GM23248 (cell line): Measurements from ENCODE around the gene MEX3D. TPM values are rescaled to one million over a fixed set of nuclear protein-coding genes. Genes with fewer than 3 reads are reported as not detected.
A peak's percentile ranks its signal among the peaks of the same experiment; 100 is the strongest.

Experiments
- DNase-seq: peaks from one replicate; pipeline ENCODE4 v3.0.0-alpha.2; 2015
- H2AFZ ChIP-seq: fragments of 200-600 bp; sonication (generic); 2 replicates; pipeline ENCODE4 v1.6.1; 2016; ENCODE audit warnings: antibody characterized with exemption
- H3F3A ChIP-seq: fragments of 200-600 bp; sonication (generic); 2 replicates; pipeline ENCODE4 v1.6.1; 2016; ENCODE audit warnings: mild to moderate bottlenecking, antibody characterized with exemption, mixed run types; ENCODE audit not compliant: insufficient read depth
- H3K27ac ChIP-seq: fragments of 200-600 bp; sonication (generic); 2 replicates; pipeline ENCODE4 v1.5.1; 2016; ENCODE audit warnings: mild to moderate bottlenecking
- H3K27me3 ChIP-seq: fragments of 200-600 bp; sonication (generic); replicated peaks from 2 replicates; pipeline ENCODE4 v1.6.1; 2016; ENCODE audit warnings: mild to moderate bottlenecking; ENCODE audit not compliant: insufficient read depth
- H3K36me3 ChIP-seq: fragments of 200-600 bp; sonication (generic); 2 replicates; pipeline ENCODE4 v1.6.1; 2016; ENCODE audit warnings: low read depth, mild to moderate bottlenecking
- H3K4me1 ChIP-seq: fragments of 200-600 bp; sonication (generic); 2 replicates; pipeline ENCODE4 v1.6.1; 2016; ENCODE audit warnings: mild to moderate bottlenecking; ENCODE audit not compliant: insufficient read depth
- H3K4me2 ChIP-seq: fragments of 200-600 bp; sonication (generic); one replicate; pipeline ENCODE4 v1.6.1; 2016; ENCODE audit warnings: mild to moderate bottlenecking; ENCODE audit not compliant: unreplicated experiment
- H3K4me3 ChIP-seq: fragments of 200-600 bp; sonication (generic); 2 replicates; pipeline ENCODE4 v1.5.1; 2016; ENCODE audit warnings: mild to moderate bottlenecking
- H3K79me2 ChIP-seq: fragments of 200-600 bp; sonication (generic); 2 replicates; pipeline ENCODE4 v1.6.1; 2016; ENCODE audit warnings: mild to moderate bottlenecking; ENCODE audit not compliant: insufficient read depth
- H3K9ac ChIP-seq: fragments of 200-600 bp; sonication (generic); 2 replicates; pipeline ENCODE4 v1.6.1; 2016; ENCODE audit warnings: mild to moderate bottlenecking
- H3K9me2 ChIP-seq: fragments of 200-600 bp; sonication (generic); 2 replicates; pipeline ENCODE4 v1.6.1; 2016; ENCODE audit warnings: mixed run types, mild to moderate bottlenecking, moderate library complexity; ENCODE audit not compliant: insufficient read depth
- H3K9me3 ChIP-seq: fragments of 200-600 bp; sonication (generic); one replicate; pipeline ENCODE4 v1.6.1; 2017; ENCODE audit warnings: low read depth
- H4K20me1 ChIP-seq: fragments of 200-600 bp; sonication (generic); 2 replicates; pipeline ENCODE4 v1.6.0; 2016; ENCODE audit not compliant: insufficient read depth
- EZH2 ChIP-seq: fragments of 200-600 bp; sonication (generic); IDR thresholded peaks from 2 replicates; pipeline ENCODE4 v1.6.1; 2018; ENCODE audit warnings: antibody characterized with exemption, mild to moderate bottlenecking; ENCODE audit not compliant: insufficient read depth, poor library complexity, severe bottlenecking
- EZH2phosphoT487 ChIP-seq: fragments of 200-600 bp; sonication (generic); IDR thresholded peaks from 2 replicates; pipeline ENCODE4 v1.6.1; 2018; ENCODE audit warnings: antibody characterized with exemption, moderate library complexity, mild to moderate bottlenecking, low read depth; ENCODE audit not compliant: insufficient read depth
- WGBS, 2 experiments: methylation state at CpG; one replicate each; pipeline ENCODE4 v1.1.6; 2015 to 2017; ENCODE audit warnings: low lambda C conversion rate in 2 of 2, low coverage in 1 of 2; ENCODE audit errors: missing lambda C conversion rate in 2 of 2; 5-methylcytosine and 5-hydroxymethylcytosine counted together
- in situ Hi-C: fragments of 300-500 bp; cut with MboI; formaldehyde crosslinking; loops from 2 replicates; pipeline ENCODE4 v1.15.0; 2020
- polyA plus RNA-seq: library from polyadenylated mRNA; unstranded; fragments of >200 nt; fragmentation: Nextera tagmentation; extraction: Ambion mirVana; gene quantifications from 2 replicates; pipeline ENCODE4 v1.2.1, GENCODE V29; 2016
- total RNA-seq: library from RNA; depleted of rRNA; stranded (reverse); fragments of >200 nt; shearing (Covaris generic); gene quantifications from 2 replicates; pipeline ENCODE4 v1.2.3, GENCODE V29; 2014

The MEX3D gene
- total and polyA plus RNA-seq, 2 experiments from 2014 or later: 2.6 to 50.3 TPM

- Histone ChIP-seq H4K20me1 (no peaks in the 10 kb centered on the region), H3K9ac (no peak overlapping the region), H2AFZ (no peak overlapping the region), H3K79me2 (peaks cover 67% of the 10 kb centered on the region), H3K36me3 (peaks cover 20% of the 10 kb centered on the region; the same call in 1 of the 2 replicates), H3K27ac (no peak overlapping the region), H3K9me3 (no peaks in the 10 kb centered on the region), H3F3A (peaks cover 11% of the 10 kb centered on the region; the same call in 1 of the 2 replicates), H3K4me1 (peaks cover 8% of the 10 kb centered on the region; the same call in 1 of the 2 replicates), H3K9me2 (no peaks in the 10 kb centered on the region), H3K27me3 (no peaks in the 10 kb centered on the region), H3K4me3 (no peak overlapping the region), H3K4me2 (no peak overlapping the region)
- DNase-seq: no peak
- in situ Hi-C loops: no loop called here
- TF ChIP-seq EZH2phosphoT487 (no peak), EZH2 (no peak)
- WGBS, 2 experiments: 89 to 90% methylated on average over 14 to 15 of the region's 15 CpGs
Measured at GRCh38 chr19:1599460-1599846, 31.3 kb upstream of the MEX3D start.

GRCh38 chr19:1598777-1599459 lies 30.8 kb upstream of the MEX3D start:
- WGBS, 2 experiments: 87 to 93% methylated on average over 19 to 20 of the region's 20 CpGs
- Histone ChIP-seq H3K36me3 (peaks cover 20% of the 10 kb centered on the region; the same call in 1 of the 2 replicates), H3K4me1 (peaks cover 4% of the 10 kb centered on the region; the same call in 1 of the 2 replicates), H3K4me3 (no peak overlapping the region), H3F3A (peaks cover 15% of the 10 kb centered on the region; the same call in 1 of the 2 replicates), H4K20me1 (no peaks in the 10 kb centered on the region), H3K27me3 (no peaks in the 10 kb centered on the region), H2AFZ (no peak overlapping the region), H3K9me2 (no peaks in the 10 kb centered on the region), H3K9ac (no peak overlapping the region), H3K27ac (no peak overlapping the region), H3K4me2 (no peak overlapping the region), H3K79me2 (peaks cover 62% of the 10 kb centered on the region), H3K9me3 (no peaks in the 10 kb centered on the region)
- no peak for DNase-seq
- TF ChIP-seq EZH2phosphoT487: no peak
- no peak for TF ChIP-seq EZH2
- in situ Hi-C loops: no loop called here

GRCh38 chr19:1593501-1593772 lies 25.3 kb upstream of the MEX3D start:
- H3K9ac ChIP-seq: peak overlapping the region; percentile 89
- peaks cover 46% of the 10 kb centered on the region for H3K79me2 ChIP-seq
- H3F3A ChIP-seq: peaks cover 15% of the 10 kb centered on the region; the same call in 1 of the 2 replicates
- no peaks in the 10 kb centered on the region for H3K27me3 ChIP-seq
- H3K4me1 ChIP-seq: peaks cover 18% of the 10 kb centered on the region
- in situ Hi-C loops: no loop called here
- H3K9me3 ChIP-seq: no peaks in the 10 kb centered on the region
- peak overlapping the region; percentile 98 for H2AFZ ChIP-seq
- DNase-seq: no peak
- 1 to 7% methylated on average over 9 to 10 of the region's 10 CpGs for WGBS, 2 experiments
- H3K36me3 ChIP-seq: peaks cover 20% of the 10 kb centered on the region; the same call in 1 of the 2 replicates
- peak overlapping the region; percentile 100 for H3K4me2 ChIP-seq
- TF ChIP-seq EZH2phosphoT487: no peak
- no peaks in the 10 kb centered on the region for H3K9me2 ChIP-seq
- H4K20me1 ChIP-seq: no peaks in the 10 kb centered on the region
- peak overlapping the region; percentile 99 for H3K4me3 ChIP-seq
- no peak overlapping the region; the same call in 1 of the 2 replicates for H3K27ac ChIP-seq

GRCh38 chr19:1592755-1593500 lies 24.8 kb upstream of the MEX3D start, which contains the start of gene MBD3:
TSS of gene MBD3 (minus strand) at chr19:1592865. CDS start at chr19:1592631, 234 bp downstream.
- in situ Hi-C loops: no loop called here
- Histone ChIP-seq H3K9ac (peak within 1 kb of the TSS; percentile 99), H3K27me3 (no peaks in the 10 kb centered on the region), H3K4me3 (peak within 1 kb of the TSS; percentile 99), H3K9me3 (no peaks in the 10 kb centered on the region), H3K4me2 (peak within 1 kb of the TSS; percentile 100), H3K36me3 (peaks cover 19% of the 10 kb centered on the region; the same call in 1 of the 2 replicates), H3F3A (peaks cover 15% of the 10 kb centered on the region; the same call in 1 of the 2 replicates), H2AFZ (peak within 1 kb of the TSS; percentile 98), H3K79me2 (peaks cover 47% of the 10 kb centered on the region), H3K9me2 (no peaks in the 10 kb centered on the region), H3K27ac (peak within 1 kb of the TSS; percentile 90), H3K4me1 (peaks cover 18% of the 10 kb centered on the region), H4K20me1 (no peaks in the 10 kb centered on the region)
- TF ChIP-seq EZH2phosphoT487 (no peak), EZH2 (no peak)
- peak; percentile 98 for DNase-seq
- 1 to 2% methylated on average over 26 to 64 of the region's 68 CpGs for WGBS, 2 experiments
